HG02885 (cell line): ENCODE data around the gene SPART.

Experiments
- ATAC-seq: cut with Tn5 transposase; IDR thresholded peaks from one replicate; pipeline ENCODE4 v1.9.1; 2021; ENCODE audit warnings: mild to moderate bottlenecking; ENCODE audit not compliant: unreplicated experiment, poor library complexity

SPART gene

GRCh38 chr13:36259361-36260137, 86.6 kb downstream of the SPART start:
- ATAC-seq, result no peak

- ATAC-seq, result no peak
Measured at GRCh38 chr13:36258831-36259230, 87.4 kb downstream of the SPART start.
